PC-9 (cell line): ENCODE data around the gene SDCCAG8. TPM values are rescaled to one million over a fixed set of nuclear protein-coding genes. Genes with fewer than 3 reads are reported as not detected.
A peak's percentile ranks its signal among the peaks of the same experiment; 100 is the strongest.

Experiments used
- BruUV-seq: library from RNA; stranded (reverse); fragments of 400-500 nt; replicated peaks from 2 replicates; lab custom pipeline; 2021; lab: Mats Ljungman, UMichigan
- CTCF ChIA-PET: fragments of 300-600 bp; sonication (Branson Sonifier 250); formaldehyde crosslinking; loops from one replicate; lab custom pipeline; 2022; ENCODE audit warnings: antibody characterized with exemption; lab: Charles Lee
- POLR2A ChIA-PET: fragments of 300-600 bp; sonication (Branson Sonifier 250); formaldehyde crosslinking; loops from one replicate; lab custom pipeline; 2022; ENCODE audit warnings: antibody characterized with exemption; ENCODE audit not compliant: unreplicated experiment; lab: Charles Lee
- DNase-seq, 2 experiments: peaks; one replicate each; pipeline versions ENCODE4 v3.0.0 to v3.0.0-alpha.2; 2015 to 2022; ENCODE audit warnings: mixed read lengths in 1 of 2
- H2AFZ ChIP-seq: fragments of 200-600 bp; sonication (generic); 2 replicates; pipeline ENCODE4 v1.8.1; 2017; ENCODE audit warnings: antibody characterized with exemption
- H3F3A ChIP-seq: fragments of 200-600 bp; sonication (generic); 2 replicates; pipeline ENCODE4 v1.8.1; 2017; ENCODE audit warnings: antibody characterized with exemption, mild to moderate bottlenecking, low read depth; ENCODE audit not compliant: insufficient read depth
- H3K27ac ChIP-seq: fragments of 200-600 bp; sonication (generic); 2 replicates; pipeline ENCODE4 v1.6.1; 2016; ENCODE audit warnings: mixed run types
- H3K27me3 ChIP-seq: fragments of 200-600 bp; sonication (generic); 2 replicates; pipeline ENCODE4 v1.6.1; 2016; ENCODE audit warnings: low read depth, mixed run types; ENCODE audit not compliant: insufficient read depth
- H3K36me3 ChIP-seq: fragments of 200-600 bp; sonication (generic); 2 replicates; pipeline ENCODE4 v1.6.1; 2016; ENCODE audit warnings: low read depth, mixed run types
- H3K4me1 ChIP-seq: fragments of 200-600 bp; sonication (generic); replicated peaks from 2 replicates; pipeline ENCODE4 v1.6.1; 2016; ENCODE audit warnings: mixed run types; ENCODE audit not compliant: insufficient read depth
- H3K4me2 ChIP-seq: fragments of 200-600 bp; sonication (generic); 2 replicates; pipeline ENCODE4 v1.6.1; 2017; ENCODE audit warnings: mixed run types
- H3K4me3 ChIP-seq: fragments of 200-600 bp; sonication (generic); 2 replicates; pipeline ENCODE4 v1.6.1; 2016; ENCODE audit warnings: mixed run types
- H3K79me2 ChIP-seq: fragments of 200-600 bp; sonication (generic); 2 replicates; pipeline ENCODE4 v1.6.1; 2017; ENCODE audit warnings: low read depth, mixed run types
- H3K9me2 ChIP-seq: fragments of 200-600 bp; sonication (generic); 2 replicates; pipeline ENCODE4 v1.8.1; 2017; ENCODE audit warnings: mild to moderate bottlenecking; ENCODE audit not compliant: insufficient read depth
- H3K9me3 ChIP-seq: fragments of 200-600 bp; sonication (generic); 2 replicates; pipeline ENCODE4 v1.8.1; 2016; ENCODE audit warnings: low read depth; ENCODE audit not compliant: insufficient read depth
- H4K20me1 ChIP-seq: fragments of 200-600 bp; sonication (generic); 2 replicates; pipeline ENCODE4 v1.8.1; 2017; ENCODE audit not compliant: insufficient read depth
- EZH2 ChIP-seq: fragments of 200-600 bp; sonication (generic); IDR thresholded peaks from 2 replicates; pipeline ENCODE4 v1.8.0; 2017; ENCODE audit warnings: antibody characterized with exemption, low read depth
- intact Hi-C: fragments of 100-400 bp; cut with micrococcal nuclease; formaldehyde crosslinking; loops from one replicate; pipeline ENCODE4 v1.10.0; 2022; ENCODE audit not compliant: unreplicated experiment
- total RNA-seq: library from RNA; stranded (reverse); gene quantifications from 2 replicates; pipeline ENCODE4 v1.2.3, GENCODE V29; 2021
- TF ChIP-seq, protein P1 (sequence below): fragments of 200-600 bp; sonication (generic); conservative IDR thresholded peaks from 2 replicates; pipeline ENCODE4 v1.6.1; 2017; ENCODE audit warnings: mixed run types, antibody characterized with exemption, mild to moderate bottlenecking, moderate library complexity

Gene SDCCAG8
- total RNA-seq, 1 experiment from 2014 or later = 22.7 TPM

DNA sequence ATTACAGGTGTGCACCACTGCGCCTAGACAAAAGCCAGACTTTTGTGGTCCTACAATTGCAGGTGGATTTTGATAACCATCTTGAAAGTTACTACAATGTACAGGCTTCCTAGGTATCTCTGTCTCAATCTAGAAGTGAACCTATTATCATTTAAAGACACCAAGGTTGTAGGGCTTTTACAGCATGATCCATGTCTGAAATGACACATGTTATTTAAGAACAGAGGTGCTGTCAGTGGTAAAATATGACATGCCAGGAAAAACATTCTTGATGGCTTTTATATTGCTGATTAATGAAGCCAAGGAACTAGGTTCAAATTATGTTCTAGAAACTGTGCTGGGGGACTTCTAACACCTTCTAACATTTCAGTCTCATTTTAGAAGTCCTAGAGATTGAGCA is 253.1 kb downstream of the SDCCAG8 start:
- no peak overlapping the region for H2AFZ ChIP-seq
- no peaks in the 10 kb centered on the region for H3K79me2 ChIP-seq
- POLR2A ChIA-PET = no interaction called here
- peaks cover 2% of the 10 kb centered on the region; the same call in 1 of the 2 replicates for H3K4me1 ChIP-seq
- peaks cover 18% of the 10 kb centered on the region for H3K36me3 ChIP-seq
- TF ChIP-seq EZH2 = no peak
- TF ChIP-seq, protein P1, sequence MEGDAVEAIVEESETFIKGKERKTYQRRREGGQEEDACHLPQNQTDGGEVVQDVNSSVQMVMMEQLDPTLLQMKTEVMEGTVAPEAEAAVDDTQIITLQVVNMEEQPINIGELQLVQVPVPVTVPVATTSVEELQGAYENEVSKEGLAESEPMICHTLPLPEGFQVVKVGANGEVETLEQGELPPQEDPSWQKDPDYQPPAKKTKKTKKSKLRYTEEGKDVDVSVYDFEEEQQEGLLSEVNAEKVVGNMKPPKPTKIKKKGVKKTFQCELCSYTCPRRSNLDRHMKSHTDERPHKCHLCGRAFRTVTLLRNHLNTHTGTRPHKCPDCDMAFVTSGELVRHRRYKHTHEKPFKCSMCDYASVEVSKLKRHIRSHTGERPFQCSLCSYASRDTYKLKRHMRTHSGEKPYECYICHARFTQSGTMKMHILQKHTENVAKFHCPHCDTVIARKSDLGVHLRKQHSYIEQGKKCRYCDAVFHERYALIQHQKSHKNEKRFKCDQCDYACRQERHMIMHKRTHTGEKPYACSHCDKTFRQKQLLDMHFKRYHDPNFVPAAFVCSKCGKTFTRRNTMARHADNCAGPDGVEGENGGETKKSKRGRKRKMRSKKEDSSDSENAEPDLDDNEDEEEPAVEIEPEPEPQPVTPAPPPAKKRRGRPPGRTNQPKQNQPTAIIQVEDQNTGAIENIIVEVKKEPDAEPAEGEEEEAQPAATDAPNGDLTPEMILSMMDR = no peak
- no peak overlapping the region for H3K4me3 ChIP-seq
- no peak overlapping the region for H3K27ac ChIP-seq
- no peak overlapping the region for H3K4me2 ChIP-seq
- CTCF ChIA-PET = no interaction called here
- BruUV-seq = no TSS peak
- no peak for DNase-seq
- H3K9me2 ChIP-seq = no peaks in the 10 kb centered on the region
- intact Hi-C loops = no loop called here
- H3K9me3 ChIP-seq = no peaks in the 10 kb centered on the region
- H3K27me3 ChIP-seq = no peaks in the 10 kb centered on the region
- H3F3A ChIP-seq = no peaks in the 10 kb centered on the region
- no peaks in the 10 kb centered on the region for H4K20me1 ChIP-seq

- H3K4me2 ChIP-seq = no peak overlapping the region
- H3K27ac ChIP-seq = no peak overlapping the region
- no TSS peak for BruUV-seq
- no peaks in the 10 kb centered on the region for H3F3A ChIP-seq
- peaks cover 9% of the 10 kb centered on the region; the same call in 1 of the 2 replicates for H3K4me1 ChIP-seq
- no peak overlapping the region for H3K4me3 ChIP-seq
- no peaks in the 10 kb centered on the region for H3K79me2 ChIP-seq
- H3K36me3 ChIP-seq = peaks cover 18% of the 10 kb centered on the region
- H4K20me1 ChIP-seq = no peaks in the 10 kb centered on the region
- no peaks in the 10 kb centered on the region for H3K27me3 ChIP-seq
- DNase-seq = no peak
- POLR2A ChIA-PET = no interaction called here
- CTCF ChIA-PET = no interaction called here
- H2AFZ ChIP-seq = no peak overlapping the region
- no peaks in the 10 kb centered on the region for H3K9me3 ChIP-seq
- no peak for TF ChIP-seq EZH2
- TF ChIP-seq, protein P1 = no peak
- intact Hi-C loops = no loop called here
- H3K9me2 ChIP-seq = no peaks in the 10 kb centered on the region
Observed at GRCh38 chr1:243510928-243511327, 255.1 kb downstream of the SDCCAG8 start.

GRCh38 chr1:243513726-243514491 is 258.1 kb downstream of the SDCCAG8 start:
- peaks cover 9% of the 10 kb centered on the region; the same call in 1 of the 2 replicates for H3K4me1 ChIP-seq
- CTCF ChIA-PET = no interaction called here
- H3K9me3 ChIP-seq = peaks cover 5% of the 10 kb centered on the region; the same call in 1 of the 2 replicates
- intact Hi-C loops = no loop called here
- no peak overlapping the region for H3K4me3 ChIP-seq
- TF ChIP-seq, protein P1 = no peak
- no peaks in the 10 kb centered on the region for H3K9me2 ChIP-seq
- peak in 1 of 2 experiments; percentile 39 for DNase-seq
- no peaks in the 10 kb centered on the region for H3K79me2 ChIP-seq
- H3F3A ChIP-seq = no peaks in the 10 kb centered on the region
- peaks cover 29% of the 10 kb centered on the region for H3K36me3 ChIP-seq
- H3K27ac ChIP-seq = no peak overlapping the region
- no peaks in the 10 kb centered on the region for H4K20me1 ChIP-seq
- no peak overlapping the region for H3K4me2 ChIP-seq
- no peaks in the 10 kb centered on the region for H3K27me3 ChIP-seq
- no TSS peak for BruUV-seq
- no peak overlapping the region for H2AFZ ChIP-seq
- POLR2A ChIA-PET = interaction anchor here (0.6 kb wide), 1 partner anchor 52 kb away, joined by 4 read pairs; no protein-coding TSS in a partner anchor
